Stimulated activated CD4-positive, alpha-beta T cell treated with anti-CD3 and anti-CD28 coated beads, Interleukin-1b, Interleukin-23, amount 100 ng/mL, for 24 hours (primary cell): ENCODE data around the gene LINGO3.
A peak's percentile ranks its signal among the peaks of the same experiment; 100 is the strongest.
"Not testable (repeated sequence)": the region's sequence is repeated elsewhere in the genome, so short reads cannot be mapped to it uniquely, and the experiment has no call there.

ENCODE experiments used
- DNase-seq, 4 experiments: peaks; one replicate each; pipeline ENCODE4 v3.0.0-alpha.2; 2020; ENCODE audit warnings: low read depth in 4 of 4, low spot score in 1 of 4

LINGO3 gene

GRCh38 chr19:2283835-2284507 is 24.0 kb downstream of the LINGO3 start:
- no peak for DNase-seq

DNA sequence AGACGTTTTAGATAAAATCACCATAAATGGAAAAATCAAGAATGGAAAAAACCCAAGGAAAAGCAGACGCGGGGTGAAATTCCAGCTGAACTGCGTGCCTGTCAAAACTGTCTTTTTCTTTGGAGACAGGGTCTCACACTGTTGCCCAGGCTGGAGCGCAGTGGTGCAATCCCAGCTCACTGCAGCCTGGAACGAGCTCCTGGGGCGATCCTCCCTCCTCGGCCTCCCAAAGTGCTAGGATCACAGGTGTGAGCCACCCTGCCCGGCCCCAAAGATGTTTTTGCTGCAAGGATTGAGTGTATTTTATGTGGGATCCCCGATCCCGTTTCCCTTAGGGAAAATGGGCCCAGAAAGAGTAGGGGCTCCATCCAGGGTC is 25.1 kb downstream of the LINGO3 start:
- no peak for DNase-seq

GRCh38 chr19:2282062-2282861 is 25.7 kb downstream of the LINGO3 start, which contains the start of gene PEAK3:
Gene PEAK3, minus strand, starts transcription at chr19:2282175. Its CDS starts 1,244 bp downstream, at chr19:2280931.
- DNase-seq: no peak

DNA sequence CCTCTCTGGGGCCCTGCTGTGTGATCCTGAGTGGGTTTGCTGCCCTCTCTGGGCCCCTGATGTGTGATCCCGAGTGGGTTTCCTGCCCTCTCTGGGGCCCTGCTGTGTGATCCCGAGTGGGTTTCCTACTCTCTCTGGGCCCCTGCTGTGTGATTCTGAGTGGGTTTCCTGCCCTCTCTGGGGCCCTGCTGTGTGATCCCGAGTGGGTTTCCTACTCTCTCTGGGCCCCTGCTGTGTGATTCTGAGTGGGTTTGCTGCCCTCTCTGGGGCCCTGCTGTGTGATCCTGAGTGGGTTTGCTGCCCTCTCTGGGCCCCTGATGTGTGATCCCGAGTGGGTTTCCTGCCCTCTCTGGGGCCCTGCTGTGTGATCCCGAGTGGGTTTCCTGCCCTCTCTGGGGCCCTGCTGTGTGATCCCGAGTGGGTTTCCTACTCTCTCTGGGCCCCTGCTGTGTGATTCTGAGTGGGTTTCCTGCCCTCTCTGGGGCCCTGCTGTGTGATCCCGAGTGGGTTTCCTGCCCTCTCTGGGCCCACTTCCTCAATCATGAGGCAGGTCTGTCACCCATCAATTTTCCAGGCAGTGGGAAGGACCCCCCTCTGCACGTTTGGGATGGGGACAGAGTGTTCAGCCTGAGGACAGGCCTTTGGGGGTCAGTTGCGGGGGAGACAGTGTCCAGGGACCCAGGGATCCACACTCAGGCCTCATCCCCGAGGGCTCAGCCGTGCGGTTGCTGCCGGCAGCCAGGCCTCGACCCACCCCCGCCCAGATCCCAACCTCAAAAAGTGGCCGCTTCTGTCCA is 26.5 kb downstream of the LINGO3 start:
- not testable (repeated sequence) for DNase-seq

DNA sequence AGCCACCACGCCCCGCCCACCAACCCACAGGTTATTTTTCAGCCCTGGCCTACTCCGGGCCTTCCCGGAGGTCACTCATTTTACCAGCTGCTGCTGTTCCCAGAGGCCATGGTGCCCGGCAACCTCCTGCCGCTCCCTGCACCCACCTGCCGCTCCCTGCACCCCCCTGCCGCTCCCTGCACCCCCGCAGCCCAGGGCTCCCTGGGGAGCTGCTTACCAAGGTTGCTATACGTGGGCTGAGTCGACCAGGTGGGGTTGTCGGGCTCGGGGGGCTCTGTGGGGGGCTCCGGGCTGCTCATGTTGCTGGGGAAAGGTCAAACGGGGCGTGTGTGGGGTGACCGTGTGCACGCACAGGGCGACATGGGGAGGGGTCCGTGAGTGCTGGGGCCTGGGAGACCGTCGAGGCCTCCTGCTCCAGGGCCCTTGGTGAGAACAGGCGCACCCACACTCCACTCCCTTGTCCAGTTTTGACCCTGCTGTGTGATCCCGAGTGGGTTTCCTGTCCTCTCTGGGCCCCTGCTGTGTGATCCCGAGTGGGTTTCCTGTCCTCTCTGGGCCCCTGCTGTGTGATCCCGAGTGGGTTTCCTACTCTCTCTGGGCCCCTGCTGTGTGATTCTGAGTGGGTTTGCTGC is 27.2 kb downstream of the LINGO3 start:
- no peak for DNase-seq

DNA sequence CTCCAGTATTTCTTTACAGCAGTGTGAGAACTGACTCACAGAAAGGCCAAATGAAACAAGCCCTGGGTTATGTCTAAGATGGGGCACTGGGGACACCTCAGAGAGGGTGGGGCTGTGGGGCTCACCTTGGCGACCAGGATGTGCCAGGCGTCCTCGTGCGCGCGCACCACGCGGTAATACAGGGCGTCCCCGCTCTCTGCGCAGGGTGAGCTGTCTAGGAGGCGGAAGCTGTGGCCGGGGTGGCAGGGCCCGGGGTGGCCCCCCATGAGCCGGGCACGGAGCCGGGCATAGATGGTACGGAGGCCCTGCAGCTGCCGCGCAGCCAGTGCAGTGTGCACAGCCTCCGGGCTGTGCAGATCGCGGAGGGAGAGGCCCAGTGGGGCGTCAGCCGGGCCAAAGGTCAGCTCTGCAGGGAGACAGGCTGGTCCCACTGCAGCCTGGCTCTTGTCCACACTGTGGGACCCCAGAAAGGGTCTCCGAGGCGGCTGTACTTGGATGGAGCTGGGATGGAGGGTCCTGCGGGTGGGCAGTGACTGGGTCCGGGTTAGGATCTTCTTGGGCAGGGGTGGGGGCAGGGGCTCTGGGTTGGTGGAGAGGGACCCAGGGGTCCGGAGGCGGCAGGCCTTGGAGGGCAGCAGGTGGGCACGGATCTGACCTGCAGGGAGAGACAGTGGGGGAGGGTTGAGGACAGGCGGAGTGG is 29.3 kb downstream of the LINGO3 start:
- DNase-seq: no peak

DNA sequence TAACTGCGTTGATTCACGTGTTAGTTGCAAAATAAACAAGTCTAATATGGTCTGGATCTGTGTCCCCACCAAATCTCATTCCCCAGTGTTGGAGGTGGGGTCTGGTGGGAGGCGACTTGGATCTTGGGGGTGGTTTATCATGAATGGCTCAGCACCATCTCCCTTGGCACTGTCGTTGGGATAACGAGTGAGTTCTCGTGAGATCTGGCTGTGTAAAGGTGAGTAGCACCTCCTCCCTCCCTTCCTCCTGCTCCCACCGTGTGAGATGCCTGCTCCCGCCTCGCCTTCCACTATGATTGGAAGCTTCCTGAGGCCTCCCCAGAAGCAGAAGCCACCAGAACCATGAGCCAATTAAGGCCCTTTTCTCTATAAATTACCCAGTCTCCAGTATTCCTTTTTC is 30.8 kb downstream of the LINGO3 start:
- no peak for DNase-seq

DNA sequence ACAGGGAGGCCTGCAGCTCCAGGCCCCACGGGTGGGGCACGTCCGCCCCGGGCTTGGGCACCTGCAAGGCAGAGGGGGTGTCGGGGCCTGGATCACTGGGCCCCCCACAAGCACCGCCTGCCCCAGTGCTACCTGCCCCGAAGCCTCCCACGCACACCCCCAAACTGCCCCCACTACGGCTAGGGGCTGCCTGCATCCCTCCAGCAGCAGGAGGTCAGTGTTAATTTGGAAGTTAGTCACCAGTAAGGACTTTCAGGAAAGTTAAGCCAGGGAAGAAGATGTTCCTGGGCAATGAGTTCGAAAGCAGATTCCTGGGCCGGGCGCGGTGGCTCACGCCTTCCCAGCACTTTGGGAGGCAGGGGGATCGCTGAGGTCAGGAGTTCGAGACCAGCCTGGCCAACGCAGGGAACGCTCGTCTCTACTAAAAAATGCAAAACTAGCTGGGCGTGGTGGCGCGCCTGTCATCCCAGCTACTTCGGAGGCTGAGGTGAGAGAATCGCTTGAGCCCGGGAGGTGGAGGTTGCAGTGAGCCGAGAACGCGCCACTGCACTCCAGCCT is 31.4 kb downstream of the LINGO3 start:
- DNase-seq: no peak

- DNase-seq: no peak
Observed at GRCh38 chr19:2275588-2276428, 32.1 kb downstream of the LINGO3 start.

- DNase-seq: no peak
Observed at GRCh38 chr19:2274931-2275535, 32.9 kb downstream of the LINGO3 start.

- DNase-seq: no peak
Observed at GRCh38 chr19:2274185-2274711, 33.7 kb downstream of the LINGO3 start.

DNA sequence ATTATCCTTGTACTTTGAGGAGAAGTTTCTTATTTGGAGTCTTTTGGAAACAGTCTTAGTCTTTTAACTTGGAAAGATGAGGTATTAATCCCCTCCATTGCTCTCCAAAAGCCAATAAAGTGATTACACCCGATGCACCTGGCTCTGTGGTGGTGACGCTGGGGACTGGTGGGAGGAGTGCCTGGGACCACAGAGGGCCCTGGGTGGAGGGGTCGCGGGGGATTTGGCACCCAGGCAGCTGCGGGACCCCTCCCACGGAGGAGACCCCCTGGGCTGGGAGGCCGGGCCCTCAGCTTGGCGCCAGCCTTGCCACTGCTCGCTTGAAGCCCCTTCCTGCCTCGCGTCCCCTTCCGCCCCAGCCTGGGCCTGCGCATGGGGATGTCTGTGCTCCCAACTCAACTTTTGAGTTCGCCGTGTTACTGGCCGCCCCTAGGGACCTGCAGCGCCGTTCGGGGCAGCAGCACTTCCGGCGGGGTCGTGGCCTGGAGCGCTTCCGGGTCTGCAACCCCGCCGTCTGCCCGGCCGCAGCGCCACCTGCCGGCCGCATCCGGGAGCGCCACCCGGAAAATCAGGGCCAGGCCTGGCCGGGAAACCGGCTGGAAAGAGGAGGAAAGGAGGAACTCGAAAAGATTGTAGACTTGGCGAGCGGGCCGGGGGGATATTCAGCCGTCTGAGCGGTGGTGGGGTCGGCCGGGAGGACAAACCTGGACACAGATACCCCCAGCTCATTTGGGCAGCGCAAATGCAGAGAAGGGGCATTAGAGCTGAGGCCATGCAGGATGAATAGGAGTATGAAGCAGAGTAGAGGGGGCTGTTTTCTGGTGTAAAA is 34.4 kb downstream of the LINGO3 start:
- DNase-seq: peak; percentile 49 to 64 (median 58)

DNA sequence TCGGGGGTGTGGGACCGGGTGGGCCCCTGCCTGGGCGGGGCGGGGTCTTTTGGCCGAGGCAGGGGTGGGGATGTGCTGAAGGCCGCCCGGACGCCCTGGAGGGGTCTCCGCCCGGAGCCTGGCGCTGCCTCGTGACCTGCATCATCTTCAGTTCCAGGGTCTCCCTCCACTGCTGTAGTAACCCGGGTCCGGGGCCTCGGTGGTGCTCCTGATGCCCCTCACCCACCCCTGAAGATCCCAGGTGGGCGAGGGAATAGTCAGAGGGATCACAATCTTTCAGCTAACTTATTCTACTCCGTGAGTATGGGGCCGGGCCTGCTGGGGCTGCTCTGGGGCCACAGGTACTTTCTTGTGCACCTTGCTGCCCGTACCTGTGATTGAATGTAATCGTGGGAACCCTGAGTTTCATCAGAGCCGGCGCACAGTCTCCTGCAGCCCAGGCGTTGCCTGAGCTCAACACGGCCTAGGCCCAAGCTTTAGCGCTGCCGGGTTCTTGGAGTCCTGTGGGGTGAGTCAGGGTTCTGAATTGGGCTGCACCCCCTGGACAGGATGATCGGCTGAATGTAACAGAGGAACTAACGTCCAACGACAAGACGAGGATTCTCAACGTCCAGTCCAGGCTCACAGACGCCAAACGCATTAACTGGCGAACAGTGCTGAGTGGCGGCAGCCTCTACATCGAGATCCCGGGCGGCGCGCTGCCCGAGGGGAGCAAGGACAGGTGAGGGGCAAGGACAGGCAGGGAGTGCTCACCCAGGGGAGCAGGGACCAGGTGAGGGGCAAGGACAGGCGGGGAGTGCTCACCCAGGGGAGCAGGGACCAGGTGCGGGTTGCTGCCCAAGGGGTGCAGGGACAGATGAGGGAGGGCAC is 36.5 kb downstream of the LINGO3 start:
- DNase-seq: no peak

DNA sequence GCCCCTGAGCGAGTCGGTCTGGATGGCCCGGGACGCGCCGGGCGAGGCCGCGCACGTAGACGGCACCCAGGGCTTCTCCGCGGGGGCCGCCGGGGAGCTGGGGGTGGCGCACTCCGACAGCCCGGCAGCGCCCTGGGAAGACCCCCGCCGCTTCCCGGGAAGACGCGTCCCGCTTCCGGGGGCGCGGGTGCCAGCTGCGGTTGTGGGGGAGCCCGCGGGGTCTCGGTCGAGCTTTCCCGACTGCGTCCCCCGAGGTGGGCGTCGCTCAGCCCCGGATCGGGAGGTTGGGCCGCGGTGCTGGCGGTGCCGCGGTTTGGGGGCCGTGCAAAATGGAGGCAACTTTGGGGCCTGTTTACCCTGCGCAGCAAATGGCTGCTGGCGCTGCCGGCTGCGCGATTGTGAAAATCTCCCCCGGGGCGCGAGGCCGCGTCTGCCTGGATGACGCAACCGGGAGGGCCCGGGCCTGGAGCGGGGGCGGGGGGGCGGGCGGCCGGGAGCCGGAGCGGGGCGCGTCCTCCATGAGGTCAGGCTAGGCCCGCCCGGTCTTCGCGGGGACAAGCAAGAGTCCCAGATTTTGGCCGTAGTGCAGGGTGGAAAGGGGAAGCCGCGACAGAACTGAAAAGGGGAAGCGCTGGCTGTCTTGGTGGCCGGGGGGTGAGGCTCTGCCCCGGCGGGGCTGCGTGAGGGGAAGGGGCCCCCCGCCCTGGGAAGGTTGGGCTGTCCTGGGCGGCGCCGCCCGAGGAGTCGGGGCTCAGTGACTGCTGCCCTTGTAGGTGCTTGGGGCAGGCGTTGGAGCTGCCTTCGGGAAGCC is 37.3 kb downstream of the LINGO3 start:
- DNase-seq: peak in 3 of 4 experiments; percentile 52 to 71 (median 69)

DNA sequence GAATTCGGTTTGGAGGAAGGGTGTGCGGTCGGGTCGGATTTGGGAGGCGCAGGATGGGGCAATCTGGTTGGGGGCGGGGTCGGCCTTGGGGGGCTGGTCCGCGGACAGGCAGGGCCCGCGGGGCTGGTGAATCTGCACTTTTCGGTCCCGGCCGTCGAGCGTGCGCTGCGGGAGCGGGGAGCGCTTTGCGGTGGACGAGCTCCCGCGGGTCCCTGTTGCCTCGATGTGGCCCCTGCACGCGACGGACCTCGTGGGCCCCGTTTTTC is 37.9 kb downstream of the LINGO3 start:
- no peak for DNase-seq
